Astrocyte of the cerebellum (primary cell): ENCODE measurements around the gene CORO2A.
"Not testable (repeated sequence)": the region's sequence is repeated elsewhere in the genome, so short reads cannot be mapped to it uniquely, and the experiment has no call there.

ENCODE experiments used
- DNase-seq: peaks from one replicate; pipeline ENCODE4 v3.0.0-alpha.2; 2011; ENCODE audit warnings: low read depth
- H3K4me3 ChIP-seq: 2 replicates; pipeline ENCODE4 v1.5.1; 2011; ENCODE audit warnings: mild to moderate bottlenecking, low read depth, low read length, moderate library complexity
- CTCF ChIP-seq: IDR thresholded peaks from 2 replicates; pipeline ENCODE4 v1.5.1; 2012; ENCODE audit warnings: low read length, low read depth, moderate library complexity, mild to moderate bottlenecking; ENCODE audit errors: missing control alignments
- in situ Hi-C: cut with HindIII; loops from 2 replicates; pipeline ENCODE4 v1.10.0; 2017; ENCODE audit warnings: low sequenced_read_pairs

CORO2A gene

DNA sequence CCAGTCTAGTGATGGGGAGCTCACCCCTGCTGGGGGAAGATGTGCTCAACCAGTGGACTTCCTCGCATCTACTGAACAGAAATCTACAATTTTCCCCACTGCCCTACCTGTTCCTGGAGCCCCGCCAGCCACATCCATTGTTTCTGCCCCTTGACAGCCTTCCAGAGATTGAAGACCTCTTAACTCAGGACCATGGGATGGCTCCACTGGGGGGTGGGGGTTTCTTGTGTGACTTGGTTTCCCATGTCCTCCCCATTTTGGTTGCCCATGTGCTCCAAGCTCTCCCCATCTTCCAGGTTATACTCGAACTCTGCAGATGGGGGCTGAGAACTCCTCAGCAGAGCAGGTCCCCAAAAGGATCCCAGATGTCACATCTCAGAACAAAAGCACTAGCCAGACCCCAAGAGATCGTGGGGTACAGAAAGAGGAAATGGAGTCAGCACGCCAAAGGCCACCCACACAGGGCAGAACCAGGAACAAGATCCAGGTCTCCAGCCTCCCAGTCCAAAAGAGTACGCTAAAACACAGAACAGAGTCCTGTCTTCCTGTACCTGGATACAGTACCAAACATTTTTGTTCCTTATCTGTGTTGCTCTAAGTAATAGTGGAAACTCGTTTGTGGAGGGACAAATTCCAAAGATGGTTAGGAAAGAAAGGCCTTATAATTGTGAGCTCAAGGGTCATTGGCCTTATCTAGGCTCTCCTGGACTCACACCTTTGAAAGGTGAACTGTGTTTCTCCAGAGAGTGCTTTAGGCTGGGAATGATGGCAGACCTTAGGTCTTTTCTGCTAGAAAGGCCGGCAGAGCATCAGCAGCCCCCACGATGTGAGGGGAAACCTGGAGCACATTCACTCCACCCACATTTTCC lies 15.8 kb downstream of the CORO2A start:
- in situ Hi-C loops: no loop called here
- TF ChIP-seq CTCF: no peak
- no peak for DNase-seq
- no peak overlapping the region for H3K4me3 ChIP-seq

DNA sequence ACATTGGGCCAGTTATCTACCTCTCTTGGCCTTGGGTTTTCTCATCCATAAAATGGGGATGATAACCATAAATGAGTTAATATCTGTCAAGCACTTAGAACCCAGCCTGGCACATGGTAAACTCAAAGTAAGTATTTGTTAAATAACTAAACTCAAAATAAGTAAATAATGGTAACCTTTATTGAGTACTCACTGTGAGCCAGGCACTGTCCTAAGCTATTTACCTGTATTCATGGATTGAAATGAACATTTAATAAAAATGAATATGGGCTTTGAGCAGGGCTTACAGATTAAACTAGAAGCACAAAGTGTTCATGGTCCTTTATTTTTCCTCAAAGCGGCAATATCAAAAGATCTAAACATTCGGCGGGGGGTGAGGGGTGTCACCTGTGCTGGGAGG lies 16.7 kb downstream of the CORO2A start:
- in situ Hi-C loops: no loop called here
- H3K4me3 ChIP-seq: no peak overlapping the region
- DNase-seq: no peak
- TF ChIP-seq CTCF: no peak

DNA sequence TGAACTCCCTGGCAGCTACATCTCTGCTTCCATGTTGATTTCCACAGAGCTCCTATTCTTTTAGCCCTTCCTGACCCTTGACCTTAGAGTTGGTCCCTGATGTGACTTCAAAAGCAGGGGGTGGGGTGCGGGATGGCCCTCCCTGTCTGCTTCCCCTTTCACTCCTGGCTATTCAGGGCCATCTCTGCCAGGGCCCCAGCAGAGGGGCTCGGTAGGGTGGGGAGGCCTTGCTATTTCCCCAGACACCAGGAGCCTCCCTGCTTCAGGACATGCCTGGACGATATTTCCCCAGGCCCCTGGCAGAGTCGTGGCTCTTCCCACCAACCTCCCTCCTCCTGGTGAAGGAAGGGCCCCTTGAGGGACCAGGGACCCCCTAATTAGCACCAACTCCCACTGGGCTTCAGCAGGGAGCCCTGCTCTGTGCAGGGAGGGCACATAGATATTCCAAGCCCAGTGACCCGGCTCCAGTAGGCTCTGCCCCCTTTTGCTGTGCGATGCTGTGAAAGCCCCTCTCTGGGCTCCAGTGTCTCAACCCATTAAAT lies 17.3 kb downstream of the CORO2A start:
- no peak overlapping the region for H3K4me3 ChIP-seq
- in situ Hi-C loops: no loop called here
- no peak for TF ChIP-seq CTCF
- no peak for DNase-seq

DNA sequence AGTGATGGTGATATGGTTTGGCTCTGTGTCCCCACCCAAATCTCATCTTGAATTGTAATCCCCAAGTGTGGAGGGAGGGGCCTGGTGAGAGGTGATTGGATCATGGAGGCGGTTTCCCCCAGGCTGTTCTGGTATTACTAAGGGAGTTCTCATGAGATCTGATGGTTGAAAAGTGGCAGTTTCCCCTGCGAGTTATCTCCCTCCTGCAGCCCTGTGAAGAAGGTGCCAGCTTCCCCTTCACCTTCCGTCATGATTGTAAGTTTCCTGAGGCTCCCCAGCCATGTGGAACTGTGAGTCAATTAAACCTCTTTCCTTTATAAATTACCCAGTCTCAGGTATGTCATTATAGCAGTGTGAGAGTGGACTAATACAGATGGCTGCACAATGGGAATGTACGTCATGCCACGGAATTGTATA lies 17.9 kb downstream of the CORO2A start:
- in situ Hi-C loops, DNase-seq, H3K4me3 ChIP-seq: not testable (repeated sequence)

- no peak for TF ChIP-seq CTCF
- DNase-seq: no peak
- in situ Hi-C loops: no loop called here
- no peak overlapping the region for H3K4me3 ChIP-seq
These were observed 19.3 kb downstream of the CORO2A start for GRCh38 chr9:98173181-98173580.

DNA sequence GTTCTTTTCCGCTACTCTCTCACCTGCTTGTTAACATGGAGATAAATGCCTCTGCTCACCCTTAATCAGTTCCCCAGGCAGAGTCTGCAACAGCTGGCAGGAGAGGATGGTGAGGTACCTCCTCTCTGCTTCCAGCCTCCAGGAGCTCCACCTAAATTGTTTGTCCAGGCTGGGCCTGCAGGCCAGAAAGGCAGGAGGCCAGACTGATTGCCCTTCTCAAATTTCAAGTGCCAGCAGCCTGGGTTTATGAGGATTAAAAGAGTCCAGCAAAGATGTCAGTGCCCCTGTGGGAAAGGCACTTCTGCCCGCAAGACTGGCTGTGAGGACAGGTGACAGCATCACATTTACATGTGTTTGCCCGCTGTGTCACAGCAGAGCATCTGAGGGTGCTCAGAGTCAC lies 19.8 kb downstream of the CORO2A start:
- no peak overlapping the region for H3K4me3 ChIP-seq
- TF ChIP-seq CTCF: no peak
- DNase-seq: no peak
- in situ Hi-C loops: no loop called here
